Measurements from ENCODE around the gene LGALS9B.
"Not testable (repeated sequence)": the region's sequence is repeated elsewhere in the genome, so short reads cannot be mapped to it uniquely, and the experiment has no call there.

LGALS9B gene

DNA sequence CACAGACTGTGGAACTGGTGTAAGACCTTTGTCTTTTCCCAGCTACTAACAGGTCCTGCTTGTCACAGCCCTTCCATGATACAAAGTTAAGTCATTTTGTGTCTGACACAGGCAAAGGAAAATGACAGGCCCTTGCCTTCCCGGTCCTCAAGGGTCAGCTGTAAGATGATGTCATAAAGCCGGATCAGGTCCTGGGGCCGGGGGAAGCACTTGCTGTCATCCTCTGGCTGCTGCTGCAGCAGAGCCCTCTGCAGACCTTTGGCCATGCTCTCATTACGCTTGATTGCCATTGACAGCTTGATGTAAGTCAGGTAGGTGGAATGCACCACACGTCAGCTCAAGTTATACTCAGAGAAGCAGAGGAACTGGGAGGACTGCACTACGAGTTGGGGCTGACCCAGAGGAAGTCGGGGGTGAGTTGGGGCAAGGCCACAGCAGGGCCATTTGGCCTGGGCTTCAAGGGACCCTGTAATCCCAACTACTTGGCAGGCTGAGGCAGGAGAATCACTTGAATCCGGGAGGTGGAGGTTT lies 50.9 kb downstream of the LGALS9B start:
- not testable (repeated sequence) for DNase-seq (ENCODE audit: low read depth)

GRCh38 chr17:20415479-20415878 lies 51.9 kb downstream of the LGALS9B start:
- not testable (repeated sequence) for DNase-seq (ENCODE audit: low read depth)

DNA sequence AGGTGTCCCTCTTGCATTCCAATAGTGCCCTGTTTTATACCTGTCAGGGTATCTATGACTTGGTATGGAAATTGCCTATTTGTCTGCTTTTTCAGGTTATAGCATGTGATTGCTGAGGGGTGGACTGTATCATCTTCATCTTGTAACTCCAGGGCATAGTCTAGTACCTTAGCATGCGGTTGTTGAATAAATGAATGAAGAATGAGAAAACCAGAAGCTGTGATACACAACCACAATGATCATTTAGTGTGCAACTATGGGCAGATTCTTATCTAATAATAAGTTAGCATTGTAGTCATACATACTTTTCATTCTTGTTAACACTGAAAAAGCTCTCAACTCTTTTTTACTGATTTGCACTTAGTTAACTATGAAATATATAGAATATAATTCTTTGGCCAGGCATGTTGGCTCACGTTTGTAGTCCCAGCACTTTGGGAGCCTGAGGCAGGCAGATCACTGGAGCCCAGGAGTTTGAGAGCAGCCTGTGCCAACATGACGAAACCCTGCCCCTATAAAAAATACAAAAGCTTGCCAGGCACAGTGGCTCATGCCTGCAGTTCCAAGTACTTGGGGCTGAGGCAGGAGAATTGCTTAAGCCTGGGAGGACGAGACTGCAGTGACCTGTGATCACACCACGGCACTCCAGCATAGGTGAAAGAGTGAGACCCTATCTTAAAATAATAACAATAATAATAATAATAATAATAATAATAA lies 65.9 kb downstream of the LGALS9B start:
- DNase-seq (ENCODE audit: low read depth) = not testable (repeated sequence)

DNA sequence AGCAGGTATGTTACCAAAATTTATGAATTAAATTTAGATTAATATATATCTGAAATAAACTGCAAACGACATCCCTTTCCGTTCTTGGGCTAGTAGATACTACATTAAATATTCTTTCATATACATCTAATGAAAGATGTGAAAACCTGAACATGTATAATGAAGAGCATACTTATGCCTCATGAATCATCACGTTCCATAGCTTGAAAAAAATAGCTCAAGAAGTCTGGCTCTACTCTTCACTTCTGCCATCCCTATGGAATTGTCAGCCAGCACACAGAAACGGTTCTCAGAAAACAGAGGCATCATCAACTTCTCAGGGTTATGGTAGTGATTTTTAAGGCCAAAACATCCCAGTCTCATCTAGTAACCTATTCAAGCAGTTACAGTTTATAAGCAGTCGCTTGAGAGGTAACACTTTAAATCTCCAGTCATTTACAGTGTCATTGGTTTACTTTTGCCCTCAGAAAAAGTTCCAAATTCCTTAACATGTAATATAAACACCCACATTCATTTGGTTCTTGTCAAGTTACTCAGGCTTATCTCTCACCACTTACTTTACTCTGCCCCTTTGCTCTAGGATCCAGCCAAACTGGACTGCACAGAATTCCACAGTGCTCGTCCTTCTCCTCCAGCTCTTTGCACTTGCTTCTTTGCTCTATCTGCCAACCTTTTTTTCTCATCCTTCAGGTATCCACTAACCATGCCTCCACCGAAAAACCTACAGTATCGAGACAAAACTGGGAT lies 66.6 kb downstream of the LGALS9B start:
- not testable (repeated sequence) for DNase-seq (ENCODE audit: low read depth)

Data from GM04504 (cell line).